ENCODE data around the gene PABPN1. TPM values are rescaled to one million over a fixed set of nuclear protein-coding genes. Genes with fewer than 3 reads are reported as not detected.

Gene PABPN1
- total and polyA plus RNA-seq, 2 of the 13 experiments (the other 11 are each of a cell fraction or from before 2014, with no cell fraction given) = 233 to 524 TPM

DNA sequence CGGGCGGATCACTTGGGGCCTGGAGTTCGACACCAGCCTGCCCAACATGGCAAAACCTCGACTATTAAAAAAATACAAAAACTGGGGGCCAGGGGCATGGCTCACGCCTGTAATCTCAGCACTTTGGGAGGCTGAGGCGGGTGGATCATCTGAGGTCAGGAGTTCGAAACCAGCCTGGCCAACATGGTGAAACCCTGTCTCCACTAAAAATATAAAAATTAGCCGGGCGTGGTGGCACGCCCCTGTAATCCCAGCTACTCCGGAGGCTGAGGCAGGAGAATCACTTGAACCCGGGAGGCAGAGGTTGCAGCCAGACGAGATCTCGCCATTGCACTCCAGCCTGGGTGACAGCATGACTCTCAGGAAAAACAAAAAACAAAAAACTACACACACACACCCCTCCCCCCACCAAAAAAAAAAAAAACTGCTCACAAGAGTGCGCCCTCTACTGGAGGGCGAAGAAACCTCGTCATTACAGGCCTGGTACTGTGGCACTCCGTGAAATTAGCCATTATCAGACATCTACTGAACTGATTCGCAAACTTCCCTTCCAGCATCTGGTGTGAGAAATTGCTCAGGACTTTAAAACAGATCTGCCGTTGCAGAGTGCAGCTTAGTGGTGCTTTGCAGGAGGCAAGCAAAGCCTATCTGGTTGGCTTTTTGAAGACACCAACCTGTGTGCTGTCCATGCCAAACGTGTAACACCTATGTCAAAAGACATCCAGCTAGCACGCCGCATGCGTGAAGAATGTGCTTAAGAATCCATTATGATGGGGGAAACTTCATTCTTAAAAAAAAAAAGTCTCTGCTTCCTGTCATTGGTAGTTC, 26.3 kb upstream of the PABPN1 start (continued):
- TF ChIP-seq ZNF121 (CRISPR knock-in tag; IDR thresholded peaks at IDR 0.05) (no peak), MED8 (CRISPR knock-in tag; IDR thresholded peaks at IDR 0.05; ENCODE audit: insufficient replicate concordance) (peak; percentile 45), PAX8 (CRISPR knock-in tag; IDR thresholded peaks at IDR 0.05; ENCODE audit: borderline replicate concordance) (no peak), NFYC (CRISPR knock-in tag; IDR thresholded peaks at IDR 0.05) (no peak), ZBTB42 (CRISPR knock-in tag; IDR thresholded peaks at IDR 0.05) (0 out of 2 replicates have a peak, but pooled peaks have one; percentile 79), ZSCAN22 (CRISPR knock-in tag; IDR thresholded peaks at IDR 0.05) (no peak), ARHGAP35 (CRISPR knock-in tag; IDR thresholded peaks at IDR 0.05; ENCODE audit: borderline replicate concordance) (0 out of 2 replicates have a peak, but pooled peaks have one; percentile 69), ZNF329 (CRISPR knock-in tag; IDR thresholded peaks at IDR 0.05; ENCODE audit: low read depth) (no peak), ZSCAN9 (CRISPR knock-in tag; IDR thresholded peaks at IDR 0.05; ENCODE audit: borderline replicate concordance) (no peak), ZNF12 (CRISPR knock-in tag; IDR thresholded peaks at IDR 0.05) (no peak), ZNF766 (CRISPR knock-in tag; IDR thresholded peaks at IDR 0.05; ENCODE audit: borderline replicate concordance) (peak; percentile 79; the same call in 1 of the 2 replicates), ZFP62 (CRISPR knock-in tag; IDR thresholded peaks at IDR 0.05) (no peak), BRD4 (CRISPR knock-in tag; IDR thresholded peaks at IDR 0.05) (no peak), AGO1 (IDR thresholded peaks at IDR 0.05; ENCODE audit: low read depth, low read length, poor library complexity, severe bottlenecking) (no peak), EEA1 (CRISPR knock-in tag; IDR thresholded peaks at IDR 0.05; ENCODE audit: borderline replicate concordance) (no peak), HOXD1 (CRISPR knock-in tag; IDR thresholded peaks at IDR 0.05) (peak; percentile 61; the same call in 1 of the 2 replicates)
- TF ChIP-seq, protein P1, sequence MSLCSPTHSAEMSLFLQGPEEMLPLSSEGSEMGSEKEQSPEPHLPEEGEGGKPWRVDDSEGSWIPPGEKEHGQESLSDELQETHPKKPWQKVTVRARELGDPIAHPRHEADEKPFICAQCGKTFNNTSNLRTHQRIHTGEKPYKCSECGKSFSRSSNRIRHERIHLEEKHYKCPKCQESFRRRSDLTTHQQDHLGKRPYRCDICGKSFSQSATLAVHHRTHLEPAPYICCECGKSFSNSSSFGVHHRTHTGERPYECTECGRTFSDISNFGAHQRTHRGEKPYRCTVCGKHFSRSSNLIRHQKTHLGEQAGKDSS (CRISPR knock-in tag; IDR thresholded peaks at IDR 0.05; ENCODE audit: borderline replicate concordance, low read depth) = 0 out of 2 replicates have a peak, but pooled peaks have one; percentile 8
- TF ChIP-seq, protein P2, sequence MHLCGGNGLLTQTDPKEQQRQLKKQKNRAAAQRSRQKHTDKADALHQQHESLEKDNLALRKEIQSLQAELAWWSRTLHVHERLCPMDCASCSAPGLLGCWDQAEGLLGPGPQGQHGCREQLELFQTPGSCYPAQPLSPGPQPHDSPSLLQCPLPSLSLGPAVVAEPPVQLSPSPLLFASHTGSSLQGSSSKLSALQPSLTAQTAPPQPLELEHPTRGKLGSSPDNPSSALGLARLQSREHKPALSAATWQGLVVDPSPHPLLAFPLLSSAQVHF (CRISPR knock-in tag; IDR thresholded peaks at IDR 0.05) = peak; percentile 63; the same call in 1 of the 2 replicates
- TF ChIP-seq, protein P3, sequence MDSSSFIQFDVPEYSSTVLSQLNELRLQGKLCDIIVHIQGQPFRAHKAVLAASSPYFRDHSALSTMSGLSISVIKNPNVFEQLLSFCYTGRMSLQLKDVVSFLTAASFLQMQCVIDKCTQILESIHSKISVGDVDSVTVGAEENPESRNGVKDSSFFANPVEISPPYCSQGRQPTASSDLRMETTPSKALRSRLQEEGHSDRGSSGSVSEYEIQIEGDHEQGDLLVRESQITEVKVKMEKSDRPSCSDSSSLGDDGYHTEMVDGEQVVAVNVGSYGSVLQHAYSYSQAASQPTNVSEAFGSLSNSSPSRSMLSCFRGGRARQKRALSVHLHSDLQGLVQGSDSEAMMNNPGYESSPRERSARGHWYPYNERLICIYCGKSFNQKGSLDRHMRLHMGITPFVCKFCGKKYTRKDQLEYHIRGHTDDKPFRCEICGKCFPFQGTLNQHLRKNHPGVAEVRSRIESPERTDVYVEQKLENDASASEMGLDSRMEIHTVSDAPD (CRISPR knock-in tag; IDR thresholded peaks at IDR 0.05) = no peak
- TF ChIP-seq, protein P4, sequence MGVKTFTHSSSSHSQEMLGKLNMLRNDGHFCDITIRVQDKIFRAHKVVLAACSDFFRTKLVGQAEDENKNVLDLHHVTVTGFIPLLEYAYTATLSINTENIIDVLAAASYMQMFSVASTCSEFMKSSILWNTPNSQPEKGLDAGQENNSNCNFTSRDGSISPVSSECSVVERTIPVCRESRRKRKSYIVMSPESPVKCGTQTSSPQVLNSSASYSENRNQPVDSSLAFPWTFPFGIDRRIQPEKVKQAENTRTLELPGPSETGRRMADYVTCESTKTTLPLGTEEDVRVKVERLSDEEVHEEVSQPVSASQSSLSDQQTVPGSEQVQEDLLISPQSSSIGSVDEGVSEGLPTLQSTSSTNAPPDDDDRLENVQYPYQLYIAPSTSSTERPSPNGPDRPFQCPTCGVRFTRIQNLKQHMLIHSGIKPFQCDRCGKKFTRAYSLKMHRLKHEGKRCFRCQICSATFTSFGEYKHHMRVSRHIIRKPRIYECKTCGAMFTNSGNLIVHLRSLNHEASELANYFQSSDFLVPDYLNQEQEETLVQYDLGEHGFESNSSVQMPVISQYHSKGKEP (CRISPR knock-in tag; IDR thresholded peaks at IDR 0.05) = no peak
- TF ChIP-seq, protein P5, sequence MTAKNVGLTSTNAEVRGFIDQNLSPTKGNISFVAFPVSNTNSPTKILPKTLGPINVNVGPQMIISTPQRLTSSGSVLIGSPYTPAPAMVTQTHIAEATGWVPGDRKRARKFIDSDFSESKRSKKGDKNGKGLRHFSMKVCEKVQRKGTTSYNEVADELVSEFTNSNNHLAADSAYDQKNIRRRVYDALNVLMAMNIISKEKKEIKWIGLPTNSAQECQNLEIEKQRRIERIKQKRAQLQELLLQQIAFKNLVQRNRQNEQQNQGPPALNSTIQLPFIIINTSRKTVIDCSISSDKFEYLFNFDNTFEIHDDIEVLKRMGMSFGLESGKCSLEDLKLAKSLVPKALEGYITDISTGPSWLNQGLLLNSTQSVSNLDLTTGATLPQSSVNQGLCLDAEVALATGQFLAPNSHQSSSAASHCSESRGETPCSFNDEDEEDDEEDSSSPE (CRISPR knock-in tag; IDR thresholded peaks at IDR 0.05) = no peak
- TF ChIP-seq, protein P6, sequence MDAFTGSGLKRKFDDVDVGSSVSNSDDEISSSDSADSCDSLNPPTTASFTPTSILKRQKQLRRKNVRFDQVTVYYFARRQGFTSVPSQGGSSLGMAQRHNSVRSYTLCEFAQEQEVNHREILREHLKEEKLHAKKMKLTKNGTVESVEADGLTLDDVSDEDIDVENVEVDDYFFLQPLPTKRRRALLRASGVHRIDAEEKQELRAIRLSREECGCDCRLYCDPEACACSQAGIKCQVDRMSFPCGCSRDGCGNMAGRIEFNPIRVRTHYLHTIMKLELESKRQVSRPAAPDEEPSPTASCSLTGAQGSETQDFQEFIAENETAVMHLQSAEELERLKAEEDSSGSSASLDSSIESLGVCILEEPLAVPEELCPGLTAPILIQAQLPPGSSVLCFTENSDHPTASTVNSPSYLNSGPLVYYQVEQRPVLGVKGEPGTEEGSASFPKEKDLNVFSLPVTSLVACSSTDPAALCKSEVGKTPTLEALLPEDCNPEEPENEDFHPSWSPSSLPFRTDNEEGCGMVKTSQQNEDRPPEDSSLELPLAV (CRISPR knock-in tag; conservative IDR thresholded peaks at IDR 0.05; ENCODE audit: low read depth) = no peak
